ENCODE measurements around the gene PLCD3.

- TF ChIP-seq CTCF (IDR thresholded peaks at IDR 0.05) (no peak), EP300 (IDR thresholded peaks at IDR 0.05) (no peak)
Observed at GRCh38 chr17:45170280-45170930, 38.1 kb upstream of the PLCD3 start.

Data from upper lobe of left lung (tissue), 4 donors.